IPS DF 4.7 (cell line): ENCODE results near the gene DYNC1LI1.

Source experiments
- DNase-seq: peaks from one replicate; pipeline ENCODE4 v3.0.0-alpha.2; 2013; ENCODE audit warnings: low spot score; ENCODE audit errors: extremely low read depth

DYNC1LI1 gene

GRCh38 chr3:32493437-32494414, 76.9 kb downstream of the DYNC1LI1 start:
- DNase-seq: no peak

GRCh38 chr3:32492684-32493436, 77.8 kb downstream of the DYNC1LI1 start:
- no peak for DNase-seq

- no peak for DNase-seq
Observed at GRCh38 chr3:32488474-32489008, 82.1 kb downstream of the DYNC1LI1 start.

- DNase-seq: no peak
Observed at GRCh38 chr3:32487781-32488473, 82.7 kb downstream of the DYNC1LI1 start.

GRCh38 chr3:32484436-32484835, 86.2 kb downstream of the DYNC1LI1 start:
- DNase-seq: no peak

GRCh38 chr3:32483772-32484171, 86.9 kb downstream of the DYNC1LI1 start:
- DNase-seq: no peak

GRCh38 chr3:32482693-32483092, 88.0 kb downstream of the DYNC1LI1 start:
- DNase-seq: no peak

- no peak for DNase-seq
Observed at GRCh38 chr3:32481791-32482631, 88.6 kb downstream of the DYNC1LI1 start.

- DNase-seq: no peak
Observed at GRCh38 chr3:32480604-32481003, 90.1 kb downstream of the DYNC1LI1 start.
